ENCODE measurements around the gene UFL1.
"Not testable (repeated sequence)": the region's sequence is repeated elsewhere in the genome, so short reads cannot be mapped to it uniquely, and the experiment has no call there.

Gene UFL1

GRCh38 chr6:96521644-96522464 lies at the start of gene UFL1:
Gene UFL1 (plus strand): TSS chr6:96521806. CDS start chr6:96521874, 68 bp downstream.
- DNase-seq = peak; percentile 97

- not testable (repeated sequence) for DNase-seq
Measured at GRCh38 chr6:96472291-96472690, 49.3 kb upstream of the UFL1 start.

- no peak for DNase-seq
Measured at GRCh38 chr6:96478695-96479094, 42.9 kb upstream of the UFL1 start.

GRCh38 chr6:96491926-96492325 lies 29.7 kb upstream of the UFL1 start:
- DNase-seq = no peak

GRCh38 chr6:96499781-96500180 lies 21.8 kb upstream of the UFL1 start:
- DNase-seq = no peak

GRCh38 chr6:96502915-96503314 lies 18.7 kb upstream of the UFL1 start:
- no peak for DNase-seq

- no peak for DNase-seq
Measured at GRCh38 chr6:96505363-96505762, 16.2 kb upstream of the UFL1 start.

- DNase-seq = no peak
Measured at GRCh38 chr6:96509281-96509680, 12.3 kb upstream of the UFL1 start.

GRCh38 chr6:96520171-96521115 lies 1.2 kb upstream of the UFL1 start:
- peak; percentile 43 for DNase-seq

GRCh38 chr6:96521306-96521643 lies 331 bp upstream of the UFL1 start:
- DNase-seq = no peak

- DNase-seq = peak; percentile 59
Measured at GRCh38 chr6:96522465-96523009, 931 bp downstream of the UFL1 start.

- no peak for DNase-seq
Measured at GRCh38 chr6:96528193-96528592, 6.6 kb downstream of the UFL1 start.

GRCh38 chr6:96532399-96532798 lies 10.8 kb downstream of the UFL1 start:
- DNase-seq = no peak

GRCh38 chr6:96537726-96538125 lies 16.1 kb downstream of the UFL1 start:
- no peak for DNase-seq

- DNase-seq = peak; percentile 52
Measured at GRCh38 chr6:96542702-96543101, 21.1 kb downstream of the UFL1 start.

GRCh38 chr6:96545882-96546281 lies 24.3 kb downstream of the UFL1 start:
- no peak for DNase-seq

GRCh38 chr6:96547654-96548053 lies 26.0 kb downstream of the UFL1 start:
- DNase-seq = no peak

- DNase-seq = no peak
Measured at GRCh38 chr6:96554558-96554957, 33.0 kb downstream of the UFL1 start.

GRCh38 chr6:96559740-96560139 lies 38.1 kb downstream of the UFL1 start:
- not testable (repeated sequence) for DNase-seq

- DNase-seq = no peak
Measured at GRCh38 chr6:96562886-96563285, 41.3 kb downstream of the UFL1 start, which contains the start of gene FHL5. Gene FHL5 (plus strand): TSS chr6:96563128. CDS start chr6:96603614, 40,486 bp downstream.

GRCh38 chr6:96563853-96564252 lies 42.2 kb downstream of the UFL1 start:
- DNase-seq = no peak

- DNase-seq = no peak
Measured at GRCh38 chr6:96570053-96570452, 48.4 kb downstream of the UFL1 start.

- DNase-seq = no peak
Measured at GRCh38 chr6:96571551-96571950, 49.9 kb downstream of the UFL1 start.
